Gastroesophageal sphincter (tissue), 4 donors: ENCODE measurements around the gene PCSK7. TPM values are rescaled to one million over a fixed set of nuclear protein-coding genes. Genes with fewer than 3 reads are reported as not detected.
A peak's percentile ranks its signal among the peaks of the same experiment; 100 is the strongest.

Experiments used
- ATAC-seq: fragments of 150-250 bp; one replicate; pipeline ENCODE4 v1.9.1; 2016; ENCODE audit warnings: mild to moderate bottlenecking, moderate library complexity
- H3K27ac ChIP-seq, 4 donors: fragments of 200-600 bp; sonication (generic) in 3 of 4; 1 replicate in 3 of 4; 2 replicates in 1 of 4; pipeline ENCODE4 v1.5.1; 2016 to 2019
- H3K27me3 ChIP-seq: fragments of 200-600 bp; sonication (generic); one replicate; pipeline ENCODE4 v1.5.1; 2019
- H3K36me3 ChIP-seq, 2 donors: fragments of 200-600 bp; sonication (generic); one replicate each; pipeline ENCODE4 v1.5.1; 2019; ENCODE audit warnings: control low read depth in 1 of 2
- H3K4me1 ChIP-seq, 3 donors: fragments of 200-600 bp; sonication (generic); 1 replicate in 2 of 3; 2 replicates in 1 of 3; pipeline ENCODE4 v1.5.1; 2016 to 2019; ENCODE audit warnings: control low read depth in 2 of 3
- H3K4me3 ChIP-seq, 2 donors: fragments of 200-600 bp; sonication (generic); one replicate each; pipeline ENCODE4 v1.5.1; 2019; ENCODE audit warnings: mild to moderate bottlenecking in 1 of 2, moderate library complexity in 1 of 2
- H3K9me3 ChIP-seq, 3 donors: fragments of 200-600 bp; sonication (generic); one replicate each; pipeline ENCODE4 v1.5.1; 2017 to 2019; ENCODE audit warnings: control low read depth in 2 of 3
- EP300 ChIP-seq: sonication (generic); formaldehyde crosslinking; IDR thresholded peaks from one replicate; pipeline ENCODE4 v1.6.1; 2017; ENCODE audit warnings: antibody characterized with exemption, mild to moderate bottlenecking
- POLR2A ChIP-seq, 2 donors: fragments of 450-650 bp; IDR thresholded peaks; one replicate each; pipeline ENCODE4 v1.6.1; 2017; ENCODE audit warnings: antibody characterized with exemption in 2 of 2, mild to moderate bottlenecking in 2 of 2, moderate library complexity in 1 of 2
- POLR2AphosphoS5 ChIP-seq: sonication (generic); formaldehyde crosslinking; IDR thresholded peaks from one replicate; pipeline ENCODE4 v1.6.1; 2017; ENCODE audit warnings: antibody characterized with exemption
- WGBS, 2 donors: methylation state at CpG; one replicate each; pipeline ENCODE4 v1.1.5; 2018; ENCODE audit warnings: low coverage in 1 of 2; 5-methylcytosine and 5-hydroxymethylcytosine counted together
- total RNA-seq, 4 donors: library from RNA; depleted of rRNA; stranded (reverse); fragments of >200 nt; gene quantifications; one replicate each; pipeline ENCODE4 v1.1.0, GENCODE V29; 2016
- TF ChIP-seq, protein P1 (sequence below), 4 experiments: fragments of 200-600 bp in 2 of 4; fragments of 450-650 bp in 2 of 4; sonication (generic) in 1 of 4; IDR thresholded peaks; one replicate each; pipeline ENCODE4 v1.5.1; 2017 to 2019; ENCODE audit warnings: antibody characterized with exemption in 4 of 4, mild to moderate bottlenecking in 2 of 4, moderate library complexity in 2 of 4

The PCSK7 gene
- total RNA-seq, 4 donors from 2014 or later, result 28.9 to 40.5 (median 35.3) TPM

DNA sequence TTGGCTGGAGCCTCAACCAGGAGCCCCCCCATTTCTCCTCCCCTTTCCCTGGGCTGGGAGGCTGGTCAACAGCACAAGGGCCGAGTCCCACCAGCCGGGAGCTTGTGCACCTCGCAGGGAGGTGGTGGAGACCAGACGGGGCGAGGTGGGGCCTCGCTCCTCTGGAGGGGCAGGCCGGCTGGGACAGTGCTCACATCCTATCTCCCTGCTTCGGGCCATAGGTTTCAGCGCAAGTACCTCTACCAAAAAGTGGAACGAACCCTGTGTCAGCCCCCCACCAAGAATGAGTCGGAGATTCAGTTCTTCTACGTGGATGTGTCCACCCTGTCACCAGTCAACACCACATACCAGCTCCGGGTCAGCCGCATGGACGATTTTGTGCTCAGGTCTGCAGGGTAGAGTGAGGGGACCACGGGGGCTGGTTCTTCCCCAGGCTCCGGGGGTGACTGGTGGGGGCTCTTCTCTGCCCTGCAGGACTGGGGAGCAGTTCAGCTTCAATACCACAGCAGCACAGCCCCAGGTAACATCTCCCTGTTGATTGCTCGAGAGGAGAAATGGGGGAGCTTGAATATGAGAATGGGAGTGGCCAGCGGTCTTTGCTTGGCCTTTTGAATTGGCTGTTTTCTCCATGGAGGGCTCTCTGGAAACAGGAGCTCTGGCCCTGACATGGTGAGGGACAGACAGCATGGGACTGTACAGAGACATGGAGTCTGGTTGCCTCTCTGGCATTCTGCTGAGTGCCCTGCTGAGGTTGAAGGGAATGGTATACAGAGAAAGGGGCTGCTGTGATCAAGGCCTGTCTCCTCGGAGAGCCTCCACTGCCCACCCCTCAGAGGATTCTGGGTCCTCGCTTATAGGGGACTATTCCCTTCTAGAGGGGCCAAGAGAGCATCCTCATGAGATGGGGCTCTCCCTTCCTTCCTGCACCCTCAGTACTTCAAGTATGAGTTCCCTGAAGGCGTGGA lies 50.0 kb downstream of the PCSK7 start:
- peak overlapping the region in 2 of 4 donors; percentile 41 to 46 for H3K27ac ChIP-seq
- peaks cover 0 to 52% (median 25%) of the 10 kb centered on the region in 3 donors for H3K4me1 ChIP-seq
- WGBS, 2 donors, result 86% methylated on average over 6 of the region's 22 CpGs; no CpG with 5 or more reads in 1 of the 2 donors
- no peak for TF ChIP-seq POLR2AphosphoS5
- no peak for TF ChIP-seq EP300
- TF ChIP-seq, protein P1, sequence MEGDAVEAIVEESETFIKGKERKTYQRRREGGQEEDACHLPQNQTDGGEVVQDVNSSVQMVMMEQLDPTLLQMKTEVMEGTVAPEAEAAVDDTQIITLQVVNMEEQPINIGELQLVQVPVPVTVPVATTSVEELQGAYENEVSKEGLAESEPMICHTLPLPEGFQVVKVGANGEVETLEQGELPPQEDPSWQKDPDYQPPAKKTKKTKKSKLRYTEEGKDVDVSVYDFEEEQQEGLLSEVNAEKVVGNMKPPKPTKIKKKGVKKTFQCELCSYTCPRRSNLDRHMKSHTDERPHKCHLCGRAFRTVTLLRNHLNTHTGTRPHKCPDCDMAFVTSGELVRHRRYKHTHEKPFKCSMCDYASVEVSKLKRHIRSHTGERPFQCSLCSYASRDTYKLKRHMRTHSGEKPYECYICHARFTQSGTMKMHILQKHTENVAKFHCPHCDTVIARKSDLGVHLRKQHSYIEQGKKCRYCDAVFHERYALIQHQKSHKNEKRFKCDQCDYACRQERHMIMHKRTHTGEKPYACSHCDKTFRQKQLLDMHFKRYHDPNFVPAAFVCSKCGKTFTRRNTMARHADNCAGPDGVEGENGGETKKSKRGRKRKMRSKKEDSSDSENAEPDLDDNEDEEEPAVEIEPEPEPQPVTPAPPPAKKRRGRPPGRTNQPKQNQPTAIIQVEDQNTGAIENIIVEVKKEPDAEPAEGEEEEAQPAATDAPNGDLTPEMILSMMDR (IDR thresholded peaks at IDR 0.05), result no peak
- TF ChIP-seq POLR2A (IDR thresholded peaks at IDR 0.05), result no peak
- no peaks in the 10 kb centered on the region for H3K27me3 ChIP-seq
- ATAC-seq, result no peak
- peaks cover 0 to 53% of the 10 kb centered on the region in 2 donors for H3K36me3 ChIP-seq
- H3K9me3 ChIP-seq, result no peaks in the 10 kb centered on the region
- H3K4me3 ChIP-seq, result no peak overlapping the region

DNA sequence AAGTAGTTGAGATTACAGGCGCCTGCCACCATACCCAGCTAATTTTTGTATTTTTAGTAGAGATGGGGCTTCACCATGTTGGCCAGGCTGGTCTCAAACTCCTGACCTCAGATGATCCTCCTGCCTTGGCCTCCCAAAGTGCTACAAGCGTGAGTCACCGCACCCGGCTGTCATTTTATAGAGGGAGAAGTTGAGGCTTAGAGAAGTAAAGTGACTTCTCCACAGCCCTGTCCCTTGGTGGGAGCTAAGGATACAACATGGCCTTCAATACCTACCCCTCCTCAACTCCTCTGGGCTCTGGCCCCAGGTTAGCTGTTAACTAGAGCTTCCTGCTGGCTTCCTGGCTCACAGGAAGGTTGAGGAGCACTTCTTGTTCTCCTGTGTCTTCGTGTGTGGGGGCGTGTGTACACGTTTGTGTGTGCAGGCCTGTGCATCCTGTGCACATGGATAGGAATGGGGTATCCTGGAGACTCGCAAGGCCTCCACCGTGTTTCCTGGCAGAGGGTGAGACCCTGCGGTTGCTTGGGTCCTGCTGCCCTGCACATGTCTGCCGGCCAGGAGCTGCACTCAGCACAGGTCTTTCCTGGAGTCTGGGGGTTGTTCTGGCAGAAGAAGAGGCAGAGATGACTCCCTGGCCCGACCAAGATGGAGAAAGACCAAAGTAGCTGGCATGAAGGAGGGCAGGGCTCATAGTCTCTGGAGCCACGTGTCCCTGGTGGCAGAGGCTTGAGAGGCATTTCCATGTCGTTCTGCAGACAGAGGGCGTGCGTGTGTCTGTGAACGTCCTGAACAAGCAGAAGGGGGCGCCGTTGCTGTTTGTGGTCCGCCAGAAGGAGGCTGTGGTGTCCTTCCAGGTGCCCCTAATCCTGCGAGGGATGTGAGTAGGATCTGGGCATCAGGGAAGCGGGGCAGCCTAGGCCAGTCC lies 51.0 kb downstream of the PCSK7 start:
- Histone ChIP-seq H3K27me3 (no peaks in the 10 kb centered on the region), H3K9me3 (no peaks in the 10 kb centered on the region), H3K36me3 (peaks cover 0 to 43% of the 10 kb centered on the region in 2 donors), H3K4me3 (peak overlapping the region in 1 of 2 donors; percentile 84), H3K4me1 (peaks cover 0 to 53% (median 25%) of the 10 kb centered on the region in 3 donors), H3K27ac (peak overlapping the region in 3 of 4 donors; percentile 25 to 98 (median 96))
- WGBS, 2 donors, result 0 to 45% methylated on average over 1 to 4 of the region's 22 CpGs
- TF ChIP-seq POLR2AphosphoS5 (peak; percentile 27), POLR2A (IDR thresholded peaks at IDR 0.05) (no peak)
- TF ChIP-seq, protein P1 (IDR thresholded peaks at IDR 0.05), result peak in 3 of 4 experiments; percentile 81 to 84 (median 83)
- peak; percentile 40 for ATAC-seq

DNA sequence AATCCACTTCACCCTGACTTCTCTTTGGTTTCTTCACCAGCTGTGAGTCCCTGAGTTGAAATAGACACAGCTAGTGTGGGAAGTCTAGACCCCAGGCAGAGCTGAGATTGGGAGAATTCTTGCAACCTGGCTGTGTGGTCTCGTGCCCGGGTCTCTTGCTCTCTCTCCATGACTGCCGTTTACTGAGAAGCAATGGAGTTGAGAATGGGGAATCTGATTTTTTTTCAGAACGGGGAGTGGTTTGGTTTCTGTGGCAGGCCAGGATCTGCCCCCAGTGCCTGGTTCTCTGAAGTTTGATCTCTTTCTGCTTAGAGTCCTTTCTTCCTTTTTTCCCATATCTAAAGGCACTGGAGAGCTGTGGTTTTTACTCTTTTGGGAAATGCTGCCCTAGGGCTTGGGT lies 51.9 kb downstream of the PCSK7 start:
- no peak for ATAC-seq
- H3K4me1 ChIP-seq, result peaks cover 0 to 59% (median 25%) of the 10 kb centered on the region in 3 donors

More for the DNA sequence above, 51.9 kb downstream of the PCSK7 start:
- WGBS, 2 donors, result 10% methylated on average over 2 of the region's 4 CpGs; no CpG with 5 or more reads in 1 of the 2 donors
- peak overlapping the region; percentile 84 to 88 for H3K4me3 ChIP-seq
- TF ChIP-seq, protein P1 (IDR thresholded peaks at IDR 0.05), result no peak
- TF ChIP-seq EP300 (no peak), POLR2AphosphoS5 (no peak), POLR2A (IDR thresholded peaks at IDR 0.05) (no peak)
- H3K27me3 ChIP-seq, result no peaks in the 10 kb centered on the region
- no peaks in the 10 kb centered on the region for H3K9me3 ChIP-seq
- peaks cover 0 to 34% of the 10 kb centered on the region in 2 donors for H3K36me3 ChIP-seq
- H3K27ac ChIP-seq, result peak overlapping the region; percentile 96 to 98 (median 96)
